Measurements from ENCODE around the gene ANKIB1.
A peak's percentile ranks its signal among the peaks of the same experiment; 100 is the strongest.
"Not testable (repeated sequence)": the region's sequence is repeated elsewhere in the genome, so short reads cannot be mapped to it uniquely, and the experiment has no call there.

The ANKIB1 gene, protein sequence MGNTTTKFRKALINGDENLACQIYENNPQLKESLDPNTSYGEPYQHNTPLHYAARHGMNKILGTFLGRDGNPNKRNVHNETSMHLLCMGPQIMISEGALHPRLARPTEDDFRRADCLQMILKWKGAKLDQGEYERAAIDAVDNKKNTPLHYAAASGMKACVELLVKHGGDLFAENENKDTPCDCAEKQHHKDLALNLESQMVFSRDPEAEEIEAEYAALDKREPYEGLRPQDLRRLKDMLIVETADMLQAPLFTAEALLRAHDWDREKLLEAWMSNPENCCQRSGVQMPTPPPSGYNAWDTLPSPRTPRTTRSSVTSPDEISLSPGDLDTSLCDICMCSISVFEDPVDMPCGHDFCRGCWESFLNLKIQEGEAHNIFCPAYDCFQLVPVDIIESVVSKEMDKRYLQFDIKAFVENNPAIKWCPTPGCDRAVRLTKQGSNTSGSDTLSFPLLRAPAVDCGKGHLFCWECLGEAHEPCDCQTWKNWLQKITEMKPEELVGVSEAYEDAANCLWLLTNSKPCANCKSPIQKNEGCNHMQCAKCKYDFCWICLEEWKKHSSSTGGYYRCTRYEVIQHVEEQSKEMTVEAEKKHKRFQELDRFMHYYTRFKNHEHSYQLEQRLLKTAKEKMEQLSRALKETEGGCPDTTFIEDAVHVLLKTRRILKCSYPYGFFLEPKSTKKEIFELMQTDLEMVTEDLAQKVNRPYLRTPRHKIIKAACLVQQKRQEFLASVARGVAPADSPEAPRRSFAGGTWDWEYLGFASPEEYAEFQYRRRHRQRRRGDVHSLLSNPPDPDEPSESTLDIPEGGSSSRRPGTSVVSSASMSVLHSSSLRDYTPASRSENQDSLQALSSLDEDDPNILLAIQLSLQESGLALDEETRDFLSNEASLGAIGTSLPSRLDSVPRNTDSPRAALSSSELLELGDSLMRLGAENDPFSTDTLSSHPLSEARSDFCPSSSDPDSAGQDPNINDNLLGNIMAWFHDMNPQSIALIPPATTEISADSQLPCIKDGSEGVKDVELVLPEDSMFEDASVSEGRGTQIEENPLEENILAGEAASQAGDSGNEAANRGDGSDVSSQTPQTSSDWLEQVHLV

DNA sequence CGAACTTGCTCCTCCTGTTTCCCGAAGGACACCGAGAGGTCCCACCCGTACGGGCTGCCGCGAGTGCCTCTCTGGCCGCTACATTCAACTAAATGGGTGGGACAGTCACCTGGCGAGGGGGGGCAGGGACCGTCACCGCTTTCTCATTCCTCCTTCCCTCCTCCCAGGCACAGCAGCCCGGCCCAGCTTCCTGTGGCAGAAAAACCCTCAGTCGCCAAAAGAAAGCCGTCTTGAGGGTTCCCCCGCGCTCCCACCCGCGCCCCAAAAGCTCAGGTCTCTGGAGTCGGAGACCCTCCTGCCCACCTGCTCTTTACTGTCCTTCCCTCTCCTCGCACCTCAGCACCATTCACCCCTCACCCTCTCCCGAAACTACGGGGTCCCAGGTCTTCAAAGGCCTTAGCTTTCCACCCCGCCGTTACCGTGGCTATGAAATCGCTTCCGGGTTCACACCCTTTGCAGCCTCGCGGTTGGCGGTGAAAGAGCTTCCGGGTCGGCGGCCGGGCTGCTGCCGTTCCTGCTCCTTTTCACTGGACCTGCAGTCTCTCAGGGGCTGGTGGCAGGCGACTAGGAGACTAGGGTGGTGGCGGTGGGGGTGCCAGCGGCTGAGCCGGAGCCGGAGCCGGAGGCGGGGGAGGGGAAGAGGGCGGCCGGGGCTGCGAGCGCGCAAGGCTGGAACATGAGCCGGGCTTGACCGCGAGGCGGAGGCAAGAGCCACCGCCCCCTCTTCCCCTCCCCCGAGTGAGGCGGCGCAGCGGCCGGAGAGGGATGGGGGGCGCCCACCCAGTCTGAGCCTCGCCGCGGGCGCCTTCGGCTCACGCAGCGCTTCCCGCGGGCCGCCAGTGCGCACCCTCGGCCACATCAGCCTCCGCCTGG, at the start of gene ANKIB1, which contains the start of gene KRIT1:
ANKIB1 (plus strand) TSS at position 488 of the 873 bp plus-strand sequence. CDS start 49,005 bp downstream, outside the sequence.
KRIT1 (minus strand) TSS at position 428 of the 873 bp plus-strand sequence. CDS start 3,779 bp downstream, outside the sequence.
- peak; percentile 89 to 91 for DNase-seq

GRCh38 chr7:92200791-92201190, 45.0 kb upstream of the ANKIB1 start:
- DNase-seq, result no peak

- DNase-seq, result no peak
These were observed 39.8 kb upstream of the ANKIB1 start for GRCh38 chr7:92205987-92206386.

- no peak for DNase-seq
These were observed 39.1 kb upstream of the ANKIB1 start for GRCh38 chr7:92206672-92207071.

GRCh38 chr7:92221766-92222165, 24.0 kb upstream of the ANKIB1 start:
- DNase-seq, result no peak

- no peak for DNase-seq
These were observed 18.8 kb upstream of the ANKIB1 start for GRCh38 chr7:92226981-92227380.

GRCh38 chr7:92228100-92228499, 17.7 kb upstream of the ANKIB1 start:
- no peak for DNase-seq

DNA sequence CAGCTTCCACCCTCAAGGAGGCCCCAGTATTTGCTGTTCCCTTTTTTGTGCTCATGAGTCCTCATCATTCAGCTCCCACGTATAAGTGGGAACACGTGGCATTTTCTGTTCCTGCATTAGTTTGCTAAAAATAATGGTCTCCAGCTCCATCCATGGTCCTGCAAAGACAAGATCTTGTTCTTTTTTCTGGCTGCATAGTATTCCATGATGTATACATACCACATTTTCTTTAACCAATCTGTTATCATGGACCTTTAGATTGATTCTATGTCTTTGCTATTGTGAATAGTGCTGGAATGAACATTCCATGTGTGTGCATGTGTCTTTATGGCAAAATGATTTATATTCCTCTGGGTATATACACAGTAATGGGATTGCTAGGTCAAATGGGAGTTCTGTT, 17.0 kb upstream of the ANKIB1 start:
- no peak for DNase-seq

DNA sequence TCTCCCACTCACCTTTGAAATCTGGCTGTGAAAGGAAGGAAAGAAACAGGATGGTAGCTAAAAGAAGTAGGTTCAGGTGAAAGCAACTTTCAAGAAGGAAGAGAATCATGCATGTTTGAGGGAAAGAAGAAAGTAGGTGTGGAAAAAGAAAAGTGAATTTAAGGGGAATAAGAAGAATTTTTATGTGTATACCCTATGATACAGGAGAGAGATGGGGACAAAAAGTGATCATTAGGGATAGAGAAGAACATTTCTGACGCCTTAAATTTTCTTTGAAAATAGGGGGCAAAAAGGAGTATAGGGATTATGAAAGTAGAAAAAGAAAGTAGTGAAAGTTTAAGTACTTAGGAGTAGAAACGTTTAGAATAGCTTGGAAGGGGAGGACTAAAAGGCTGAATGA, 15.2 kb upstream of the ANKIB1 start:
- no peak for DNase-seq

- DNase-seq, result no peak
These were observed 2.8 kb upstream of the ANKIB1 start for GRCh38 chr7:92242972-92243371.

DNA sequence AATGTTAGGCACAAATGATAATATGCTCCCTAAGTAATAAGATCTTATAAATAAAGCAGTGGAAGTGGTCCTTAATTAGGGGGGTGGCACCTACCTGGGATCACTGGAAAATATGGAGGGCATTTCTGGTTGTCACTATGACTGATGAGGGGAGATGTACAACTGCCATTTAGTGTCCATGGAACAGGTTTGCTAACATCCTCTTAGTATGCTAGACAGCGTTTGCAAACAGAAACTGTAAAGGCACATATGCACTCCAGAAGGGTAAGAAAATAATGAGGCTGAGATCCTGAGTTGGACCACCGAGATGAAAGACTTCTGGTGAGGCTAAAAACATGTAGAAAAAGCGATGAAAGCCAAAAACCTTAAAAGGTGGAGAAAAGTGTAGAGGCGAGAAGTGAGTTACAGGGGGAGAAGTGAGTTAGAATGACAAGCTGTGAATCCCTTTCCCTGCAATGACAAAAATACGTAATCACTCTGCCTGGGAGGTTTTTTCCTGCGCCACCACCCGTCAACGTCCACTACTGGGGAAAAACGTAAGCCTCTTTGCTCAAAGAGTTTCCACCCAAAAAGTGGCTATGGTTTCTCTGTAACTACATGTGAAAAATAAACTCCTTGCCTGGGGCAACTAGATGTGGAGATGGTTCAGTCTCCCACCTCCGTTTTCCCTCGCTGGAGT, 827 bp upstream of the ANKIB1 start:
- DNase-seq, result no peak

GRCh38 chr7:92246360-92247101, 757 bp downstream of the ANKIB1 start:
- DNase-seq, result peak in 1 of 2 experiments; percentile 48

DNA sequence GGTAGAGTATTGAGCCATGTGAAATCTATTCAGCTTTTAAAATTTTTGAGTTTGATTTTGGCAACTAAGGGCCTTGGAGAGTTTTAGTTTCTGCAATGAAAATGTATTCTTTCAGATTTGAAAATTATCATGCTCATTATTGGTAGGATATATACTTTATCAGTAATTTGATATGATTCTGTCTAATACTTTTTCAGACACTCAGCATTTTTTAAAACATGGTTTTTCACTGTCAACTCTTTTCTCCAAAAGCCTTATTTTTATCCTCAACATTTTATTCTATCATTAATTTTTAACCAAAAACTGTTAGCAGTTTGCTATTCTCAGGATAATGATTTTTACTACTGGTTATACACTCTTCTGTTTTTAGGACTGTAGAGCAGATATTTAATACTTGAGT, 4.8 kb downstream of the ANKIB1 start:
- DNase-seq, result no peak

- no peak for DNase-seq
These were observed 5.4 kb downstream of the ANKIB1 start for GRCh38 chr7:92251181-92251580.

GRCh38 chr7:92253251-92253650, 7.5 kb downstream of the ANKIB1 start:
- no peak for DNase-seq

DNA sequence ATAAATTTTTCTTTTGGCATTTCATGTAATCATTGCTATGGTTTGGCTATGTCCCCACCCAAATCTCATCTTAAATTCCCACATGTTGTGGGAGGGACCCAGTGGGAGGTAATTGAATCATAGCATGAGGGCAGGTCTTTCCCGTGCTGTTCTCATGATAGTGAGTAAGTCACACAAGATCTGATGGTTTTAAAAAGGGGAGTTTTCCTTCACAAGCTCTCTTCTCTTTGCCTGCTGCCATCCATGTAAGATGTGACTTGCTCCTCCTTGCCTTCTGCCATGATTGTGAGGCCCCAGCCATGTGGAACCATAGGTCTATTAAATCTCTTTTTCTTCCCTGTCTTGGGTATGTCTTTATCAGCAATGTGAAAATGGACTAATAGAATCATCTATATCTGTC, 9.0 kb downstream of the ANKIB1 start:
- DNase-seq, result not testable (repeated sequence)

GRCh38 chr7:92255308-92255707, 9.5 kb downstream of the ANKIB1 start:
- no peak for DNase-seq

- DNase-seq, result no peak
These were observed 13.3 kb downstream of the ANKIB1 start for GRCh38 chr7:92259062-92259461.

GRCh38 chr7:92259610-92260247, 14.0 kb downstream of the ANKIB1 start:
- no peak for DNase-seq

DNA sequence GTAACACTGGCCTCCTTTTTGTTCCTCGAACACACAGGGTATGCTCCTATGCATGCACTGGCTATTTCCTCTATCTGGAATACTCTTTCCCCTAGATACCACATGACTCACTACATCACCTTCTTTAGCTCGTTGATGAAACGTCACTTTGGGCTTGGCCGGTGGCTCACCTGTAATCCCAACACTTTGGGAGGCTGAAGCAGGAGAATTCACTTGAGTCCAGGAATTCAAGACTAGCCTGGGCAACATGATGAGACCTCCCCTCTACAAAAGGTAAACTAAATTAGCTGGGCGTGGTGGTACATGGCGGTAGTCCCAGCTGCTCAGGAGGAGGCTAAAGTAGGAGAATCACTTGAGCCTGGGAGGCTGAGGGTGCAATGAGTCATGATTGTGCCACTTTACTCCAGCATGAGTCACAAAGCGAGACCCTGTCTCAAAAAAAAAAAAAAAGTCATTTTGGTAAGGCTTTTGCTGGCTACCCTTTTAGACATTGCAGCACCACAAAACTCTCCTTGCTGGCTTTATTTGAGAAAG, 14.5 kb downstream of the ANKIB1 start:
- DNase-seq, result no peak
